ENCODE measurements around the gene GLI2. TPM values are rescaled to one million over a fixed set of nuclear protein-coding genes. Genes with fewer than 3 reads are reported as not detected.

Gene GLI2
- total RNA-seq, 4 donors from 2014 or later = 7.1 to 25.3 (median 11.8) TPM

- Histone ChIP-seq H3K9me3 (no peaks in the 10 kb centered on the region), H3K36me3 (no peaks in the 10 kb centered on the region), H3K4me1 (no peaks in the 10 kb centered on the region), H3K27ac (replicated peaks in 1 of 4) (no peak overlapping the region), H3K4me3 (no peak overlapping the region), H3K27me3 (no peaks in the 10 kb centered on the region)
- no peak for DNase-seq (ENCODE audit: extremely low spot score)
- TF ChIP-seq EP300 (IDR thresholded peaks at IDR 0.05) = no peak
- no peak for TF ChIP-seq POLR2A (IDR thresholded peaks at IDR 0.05; ENCODE audit: low read depth)
- WGBS = 89% methylated on average over 7 of the region's 7 CpGs
- intact Hi-C loops (cut with DNase I) = no loop called here
Observed at GRCh38 chr2:120702061-120702460, 33.6 kb upstream of the GLI2 start.

GRCh38 chr2:120702801-120703200 is 32.9 kb upstream of the GLI2 start:
- Histone ChIP-seq H3K36me3 (no peaks in the 10 kb centered on the region), H3K27me3 (no peaks in the 10 kb centered on the region), H3K27ac (replicated peaks in 1 of 4) (no peak overlapping the region), H3K9me3 (no peaks in the 10 kb centered on the region), H3K4me1 (no peaks in the 10 kb centered on the region), H3K4me3 (no peak overlapping the region)
- 93% methylated on average over 13 of the region's 13 CpGs for WGBS
- intact Hi-C loops (cut with DNase I) = no loop called here
- TF ChIP-seq EP300 (IDR thresholded peaks at IDR 0.05) (no peak), CTCF (IDR thresholded peaks at IDR 0.05) (no peak), POLR2A (IDR thresholded peaks at IDR 0.05; ENCODE audit: low read depth) (no peak), POLR2AphosphoS5 (IDR thresholded peaks at IDR 0.05) (no peak)
- DNase-seq (ENCODE audit: extremely low spot score) = no peak

GRCh38 chr2:120703330-120703994 is 32.2 kb upstream of the GLI2 start:
- H3K27ac ChIP-seq (replicated peaks in 1 of 4) = no peak overlapping the region
- intact Hi-C loops (cut with DNase I) = no loop called here
- H3K36me3 ChIP-seq = no peaks in the 10 kb centered on the region

GRCh38 chr2:120704696-120705095 is 31.0 kb upstream of the GLI2 start:
- no peak for TF ChIP-seq POLR2AphosphoS5 (IDR thresholded peaks at IDR 0.05)
- no peak for TF ChIP-seq CTCF (IDR thresholded peaks at IDR 0.05)
- TF ChIP-seq POLR2A (IDR thresholded peaks at IDR 0.05; ENCODE audit: low read depth) = no peak
- no peak for TF ChIP-seq EP300 (IDR thresholded peaks at IDR 0.05)
- no peak for DNase-seq (ENCODE audit: extremely low spot score)
- H3K4me3 ChIP-seq = no peak overlapping the region
- H3K27ac ChIP-seq (replicated peaks in 1 of 4) = no peak overlapping the region
- 40% methylated on average over 1 of the region's 2 CpGs for WGBS
- intact Hi-C loops (cut with DNase I) = no loop called here
- no peaks in the 10 kb centered on the region for H3K36me3 ChIP-seq
- no peaks in the 10 kb centered on the region for H3K9me3 ChIP-seq
- H3K4me1 ChIP-seq = no peaks in the 10 kb centered on the region
- H3K27me3 ChIP-seq = no peaks in the 10 kb centered on the region

More at GRCh38 chr2:120703330-120703994, 32.2 kb upstream of the GLI2 start:
- H3K4me1 ChIP-seq = no peaks in the 10 kb centered on the region
- no peaks in the 10 kb centered on the region for H3K9me3 ChIP-seq
- TF ChIP-seq EP300 (IDR thresholded peaks at IDR 0.05) (no peak), POLR2AphosphoS5 (IDR thresholded peaks at IDR 0.05) (no peak), POLR2A (IDR thresholded peaks at IDR 0.05; ENCODE audit: low read depth) (no peak), CTCF (IDR thresholded peaks at IDR 0.05) (no peak)
- 91% methylated on average over 4 of the region's 4 CpGs for WGBS
- H3K27me3 ChIP-seq = no peaks in the 10 kb centered on the region
- no peak for DNase-seq (ENCODE audit: extremely low spot score)
- no peak overlapping the region for H3K4me3 ChIP-seq

- Histone ChIP-seq H3K4me3 (no peak overlapping the region), H3K36me3 (no peaks in the 10 kb centered on the region), H3K4me1 (peaks cover 0 to 3% (median 0%) of the 10 kb centered on the region in 4 donors), H3K9me3 (no peaks in the 10 kb centered on the region), H3K27ac (replicated peaks in 1 of 4) (no peak overlapping the region), H3K27me3 (no peaks in the 10 kb centered on the region)
- WGBS = 95% methylated on average over 3 of the region's 3 CpGs
- DNase-seq (ENCODE audit: extremely low spot score) = no peak
- intact Hi-C loops (cut with DNase I) = no loop called here
- no peak for TF ChIP-seq EP300 (IDR thresholded peaks at IDR 0.05)
- no peak for TF ChIP-seq CTCF (IDR thresholded peaks at IDR 0.05)
- no peak for TF ChIP-seq POLR2A (IDR thresholded peaks at IDR 0.05; ENCODE audit: low read depth)
- TF ChIP-seq POLR2AphosphoS5 (IDR thresholded peaks at IDR 0.05) = no peak
Observed at GRCh38 chr2:120707816-120708215, 27.9 kb upstream of the GLI2 start.
